Measurements from ENCODE around the gene PSMD12.

GRCh38 chr17:67328026-67328425 lies 38.4 kb downstream of the PSMD12 start:
- TF ChIP-seq, protein P1, sequence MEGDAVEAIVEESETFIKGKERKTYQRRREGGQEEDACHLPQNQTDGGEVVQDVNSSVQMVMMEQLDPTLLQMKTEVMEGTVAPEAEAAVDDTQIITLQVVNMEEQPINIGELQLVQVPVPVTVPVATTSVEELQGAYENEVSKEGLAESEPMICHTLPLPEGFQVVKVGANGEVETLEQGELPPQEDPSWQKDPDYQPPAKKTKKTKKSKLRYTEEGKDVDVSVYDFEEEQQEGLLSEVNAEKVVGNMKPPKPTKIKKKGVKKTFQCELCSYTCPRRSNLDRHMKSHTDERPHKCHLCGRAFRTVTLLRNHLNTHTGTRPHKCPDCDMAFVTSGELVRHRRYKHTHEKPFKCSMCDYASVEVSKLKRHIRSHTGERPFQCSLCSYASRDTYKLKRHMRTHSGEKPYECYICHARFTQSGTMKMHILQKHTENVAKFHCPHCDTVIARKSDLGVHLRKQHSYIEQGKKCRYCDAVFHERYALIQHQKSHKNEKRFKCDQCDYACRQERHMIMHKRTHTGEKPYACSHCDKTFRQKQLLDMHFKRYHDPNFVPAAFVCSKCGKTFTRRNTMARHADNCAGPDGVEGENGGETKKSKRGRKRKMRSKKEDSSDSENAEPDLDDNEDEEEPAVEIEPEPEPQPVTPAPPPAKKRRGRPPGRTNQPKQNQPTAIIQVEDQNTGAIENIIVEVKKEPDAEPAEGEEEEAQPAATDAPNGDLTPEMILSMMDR (IDR thresholded peaks at IDR 0.05; ENCODE audit: low read length) = no peak
- TF ChIP-seq EZH2 (IDR thresholded peaks at IDR 0.05; ENCODE audit: borderline replicate concordance, low read length) = no peak
